ENCODE results near the gene GPC1.
"Not testable (repeated sequence)": the region's sequence is repeated elsewhere in the genome, so short reads cannot be mapped to it uniquely, and the experiment has no call there.

GPC1 gene

GRCh38 chr2:240435457-240435947 lies at the start of gene GPC1:
GPC1 (plus strand) TSS chr2:240435663; CDS start chr2:240435919, 256 bp downstream.
- H3K36me3 ChIP-seq = no peaks in the 10 kb centered on the region
- no peaks in the 10 kb centered on the region for H3K4me1 ChIP-seq (ENCODE audit: control insufficient read depth in 1 of 2, insufficient read depth in 1 of 2, low read depth in 1 of 2, low read length in 1 of 2)
- H3K9me3 ChIP-seq = no peaks in the 10 kb centered on the region
- no peak within 1 kb of the TSS for H3K4me3 ChIP-seq (ENCODE audit: low read depth in 1 of 2, low read length in 1 of 2)
- peaks cover 80% of the 10 kb centered on the region for H3K27me3 ChIP-seq
- TF ChIP-seq CTCF (IDR thresholded peaks at IDR 0.05) = no peak
- H3K27ac ChIP-seq = no peak within 1 kb of the TSS

DNA sequence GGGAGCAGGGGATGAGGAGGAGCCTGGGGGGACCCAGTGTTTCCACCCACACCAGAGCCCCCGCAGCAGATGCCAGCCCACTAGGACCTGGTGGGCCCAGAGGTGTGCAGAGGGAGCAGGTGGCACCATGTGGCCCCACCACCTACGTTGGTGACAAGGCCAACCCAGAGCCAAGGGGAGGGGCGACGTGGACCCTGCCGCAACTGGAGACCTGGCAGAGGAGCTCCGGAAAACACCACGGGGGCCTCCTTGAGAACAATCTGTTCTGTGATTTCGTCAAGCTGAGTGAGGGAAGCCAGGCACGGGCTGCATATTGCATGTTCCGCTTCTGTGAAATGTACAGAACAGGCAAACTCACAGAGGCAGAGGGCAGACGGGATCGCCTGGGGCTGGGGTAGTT lies 49.1 kb upstream of the GPC1 start:
- TF ChIP-seq CTCF (IDR thresholded peaks at IDR 0.05) = no peak
- H3K4me3 ChIP-seq (ENCODE audit: low read depth in 1 of 2, low read length in 1 of 2) = no peak overlapping the region

GRCh38 chr2:240386743-240387142 lies 48.7 kb upstream of the GPC1 start:
- H3K36me3 ChIP-seq; H3K9me3 ChIP-seq; H3K27ac ChIP-seq; H3K4me3 ChIP-seq (ENCODE audit: low read depth in 1 of 2, low read length in 1 of 2); H3K4me1 ChIP-seq (ENCODE audit: control insufficient read depth in 1 of 2, insufficient read depth in 1 of 2, low read depth in 1 of 2, low read length in 1 of 2); H3K27me3 ChIP-seq: not testable (repeated sequence)

More for the DNA sequence above, 49.1 kb upstream of the GPC1 start:
- Histone ChIP-seq H3K27me3 (no peaks in the 10 kb centered on the region), H3K27ac (no peak overlapping the region), H3K4me1 (ENCODE audit: control insufficient read depth in 1 of 2, insufficient read depth in 1 of 2, low read depth in 1 of 2, low read length in 1 of 2) (no peaks in the 10 kb centered on the region), H3K9me3 (no peaks in the 10 kb centered on the region), H3K36me3 (no peaks in the 10 kb centered on the region)

DNA sequence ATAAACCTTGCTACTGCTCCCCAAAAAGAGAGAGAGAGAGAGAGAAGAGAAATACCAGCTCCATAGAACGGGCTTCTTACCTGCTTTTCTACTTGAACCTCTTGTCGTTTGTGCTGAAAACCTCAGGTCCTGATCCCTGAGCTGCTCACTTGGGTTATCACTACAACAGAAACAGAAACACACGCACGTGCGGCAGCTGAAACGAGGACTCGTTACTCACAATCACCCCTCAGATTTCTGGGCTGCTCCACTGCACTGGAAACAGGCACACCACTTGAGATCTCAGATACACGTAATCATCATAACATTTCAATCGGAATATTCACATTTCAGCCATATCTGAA lies 48.2 kb upstream of the GPC1 start:
- Histone ChIP-seq H3K27ac (no peak overlapping the region), H3K4me3 (ENCODE audit: low read depth in 1 of 2, low read length in 1 of 2) (no peak overlapping the region), H3K36me3 (no peaks in the 10 kb centered on the region), H3K9me3 (no peaks in the 10 kb centered on the region), H3K27me3 (no peaks in the 10 kb centered on the region), H3K4me1 (ENCODE audit: control insufficient read depth in 1 of 2, insufficient read depth in 1 of 2, low read depth in 1 of 2, low read length in 1 of 2) (no peaks in the 10 kb centered on the region)
- TF ChIP-seq CTCF (IDR thresholded peaks at IDR 0.05) = no peak

GRCh38 chr2:240387669-240388358 lies 47.6 kb upstream of the GPC1 start:
- H3K36me3 ChIP-seq = no peaks in the 10 kb centered on the region
- no peak overlapping the region for H3K27ac ChIP-seq
- no peaks in the 10 kb centered on the region for H3K9me3 ChIP-seq
- no peak for TF ChIP-seq CTCF (IDR thresholded peaks at IDR 0.05)
- H3K4me1 ChIP-seq (ENCODE audit: control insufficient read depth in 1 of 2, insufficient read depth in 1 of 2, low read depth in 1 of 2, low read length in 1 of 2) = no peaks in the 10 kb centered on the region
- H3K27me3 ChIP-seq = no peaks in the 10 kb centered on the region
- H3K4me3 ChIP-seq (ENCODE audit: low read depth in 1 of 2, low read length in 1 of 2) = no peak overlapping the region

DNA sequence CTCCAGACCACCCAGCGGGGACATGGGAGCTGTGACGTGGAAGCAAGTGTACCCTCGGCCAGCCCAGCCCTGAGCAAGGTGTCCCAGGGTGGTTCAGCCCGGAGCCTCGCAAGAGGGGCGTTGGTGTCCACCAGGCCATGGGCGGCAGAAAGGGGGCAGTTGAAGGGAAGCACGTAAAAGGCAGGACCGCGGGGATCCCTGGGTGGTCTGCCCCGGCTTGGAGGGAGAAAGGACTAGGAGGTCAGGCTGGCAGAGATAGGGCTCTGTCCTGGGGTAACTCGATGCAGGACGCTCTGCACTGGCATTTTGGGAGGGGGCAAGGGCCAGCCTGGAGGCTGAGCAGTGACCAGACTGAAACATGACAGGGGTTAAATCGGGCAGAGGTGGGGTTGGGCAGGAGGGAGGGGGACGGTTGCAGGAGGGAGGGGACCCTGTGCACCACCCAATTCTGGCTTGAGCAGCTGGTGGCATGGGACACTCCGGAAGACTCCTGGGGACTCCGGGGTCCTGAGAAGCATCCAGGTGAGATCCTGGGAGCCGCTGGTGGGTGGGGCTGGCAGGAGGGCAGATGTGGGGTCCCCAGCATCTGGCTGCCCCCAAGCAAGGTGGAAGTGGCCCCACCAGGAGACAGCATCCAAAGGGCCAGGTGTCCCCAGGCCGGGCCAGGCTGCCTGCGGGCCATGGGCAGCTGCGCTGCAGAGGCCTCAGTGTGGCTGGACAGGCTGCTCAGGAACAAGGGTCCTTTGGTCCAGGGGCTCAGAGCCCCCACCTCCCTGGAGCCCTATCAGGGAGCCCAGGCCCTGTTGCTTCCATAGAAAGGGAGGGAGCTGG lies 46.8 kb upstream of the GPC1 start:
- TF ChIP-seq CTCF (IDR thresholded peaks at IDR 0.05) = no peak
- H3K27ac ChIP-seq = no peak overlapping the region
- H3K27me3 ChIP-seq = no peaks in the 10 kb centered on the region
- no peak overlapping the region for H3K4me3 ChIP-seq (ENCODE audit: low read depth in 1 of 2, low read length in 1 of 2)
- no peaks in the 10 kb centered on the region for H3K9me3 ChIP-seq
- H3K36me3 ChIP-seq = no peaks in the 10 kb centered on the region
- no peaks in the 10 kb centered on the region for H3K4me1 ChIP-seq (ENCODE audit: control insufficient read depth in 1 of 2, insufficient read depth in 1 of 2, low read depth in 1 of 2, low read length in 1 of 2)
